Upper lobe of left lung (tissue), 6 donors: ENCODE data around the gene ECHS1. TPM values are rescaled to one million over a fixed set of nuclear protein-coding genes. Genes with fewer than 3 reads are reported as not detected.

Experiments used
- ATAC-seq, 2 donors: fragments of 200-7000 bp; cut with Tn5 transposase; one replicate each; pipeline ENCODE4 v1.9.1; 2022; ENCODE audit warnings: mild to moderate bottlenecking in 2 of 2, moderate library complexity in 2 of 2; ENCODE audit not compliant: low FRiP score in 2 of 2
- DNase-seq, 2 donors: peaks; one replicate each; pipeline ENCODE4 v3.0.0-alpha.2; 2019 to 2020
- H3K27ac ChIP-seq, 4 donors: fragments of 200-600 bp; sonication (generic); one replicate each; pipeline ENCODE4 v1.5.1; 2016 to 2019
- H3K27me3 ChIP-seq, 4 donors: fragments of 200-600 bp; sonication (generic); one replicate each; pipeline ENCODE4 v1.5.1; 2017 to 2019
- H3K36me3 ChIP-seq, 4 donors: fragments of 200-600 bp; sonication (generic); one replicate each; pipeline ENCODE4 v1.5.1; 2016 to 2019
- H3K4me1 ChIP-seq, 4 donors: fragments of 200-600 bp; sonication (generic); one replicate each; pipeline ENCODE4 v1.5.1; 2018 to 2019
- H3K4me3 ChIP-seq, 4 donors: fragments of 200-600 bp; sonication (generic); one replicate each; pipeline ENCODE4 v1.5.1; 2017 to 2019; ENCODE audit warnings: mild to moderate bottlenecking in 2 of 4, moderate library complexity in 1 of 4
- H3K9me3 ChIP-seq, 4 donors: fragments of 200-600 bp; sonication (generic); one replicate each; pipeline ENCODE4 v1.5.1; 2018 to 2019
- CTCF ChIP-seq, 6 experiments: fragments of 450-650 bp in 4 of 6; fragments of 200-600 bp in 2 of 6; sonication (generic) in 2 of 6; IDR thresholded peaks; one replicate each; pipeline ENCODE4 v1.5.1; 2016 to 2019; ENCODE audit warnings: antibody characterized with exemption in 6 of 6
- EP300 ChIP-seq, 4 donors: sonication (generic); formaldehyde crosslinking; IDR thresholded peaks; one replicate each; pipeline ENCODE4 v1.5.1; 2017; ENCODE audit warnings: antibody characterized with exemption in 4 of 4, control low read depth in 2 of 4
- POLR2A ChIP-seq, 4 donors: fragments of 450-650 bp; IDR thresholded peaks; one replicate each; pipeline ENCODE4 v1.5.1; 2016 to 2017; ENCODE audit warnings: antibody characterized with exemption in 4 of 4, mild to moderate bottlenecking in 2 of 4
- POLR2AphosphoS5 ChIP-seq, 2 donors: sonication (generic); formaldehyde crosslinking; IDR thresholded peaks; one replicate each; pipeline ENCODE4 v1.5.1; 2017; ENCODE audit warnings: antibody characterized with exemption in 2 of 2
- WGBS, 2 donors: methylation state at CpG; one replicate each; pipeline ENCODE4 v1.1.5; 2017 to 2018; 5-methylcytosine and 5-hydroxymethylcytosine counted together
- total RNA-seq, 6 donors: library from RNA; depleted of rRNA in 4 of 6; stranded (reverse); fragments of >200 nt in 4 of 6; gene quantifications; one replicate each; pipeline versions ENCODE4 v1.1.0 to v1.2.1, GENCODE V29; 2016 to 2021
- donor health status: DM: no; HTN: no; CAD: no; lungs with moderate emphysema.
- donor health status: DM: no; HTN: yes; CAD: no; lungs with severe emphysema.

Gene ECHS1
- total RNA-seq, 6 donors from 2014 or later, result 32.5 to 69.6 (median 53.2) TPM

- no peak overlapping the region for H3K27ac ChIP-seq
- H3K4me3 ChIP-seq, result no peak overlapping the region
- ATAC-seq (no peak), DNase-seq (peak in 1 of 2 donors; percentile 29)
- TF ChIP-seq CTCF (IDR thresholded peaks at IDR 0.05), result no peak
- TF ChIP-seq POLR2AphosphoS5 (IDR thresholded peaks at IDR 0.05), result no peak
- no peak for TF ChIP-seq EP300 (IDR thresholded peaks at IDR 0.05)
- no peak for TF ChIP-seq POLR2A (IDR thresholded peaks at IDR 0.05)
- H3K27me3 ChIP-seq, result no peaks in the 10 kb centered on the region
- peaks cover 13 to 34% (median 14%) of the 10 kb centered on the region in 4 donors for H3K4me1 ChIP-seq
- no peaks in the 10 kb centered on the region for H3K9me3 ChIP-seq
- WGBS, 2 donors, result 95% methylated on average over 19 of the region's 19 CpGs
- peaks cover 6 to 53% (median 20%) of the 10 kb centered on the region in 4 donors for H3K36me3 ChIP-seq
Observed at GRCh38 chr10:133396035-133396624, 23.0 kb upstream of the ECHS1 start.

- peak overlapping the region; percentile 78 to 99 (median 81) for H3K4me3 ChIP-seq
- peak overlapping the region; percentile 75 to 92 (median 84) for H3K27ac ChIP-seq
- ATAC-seq (no peak), DNase-seq (no peak)
- no peaks in the 10 kb centered on the region for H3K27me3 ChIP-seq
- peaks cover 10 to 24% (median 13%) of the 10 kb centered on the region in 4 donors for H3K4me1 ChIP-seq
- no peaks in the 10 kb centered on the region for H3K9me3 ChIP-seq
- peaks cover 6 to 46% (median 18%) of the 10 kb centered on the region in 4 donors for H3K36me3 ChIP-seq
- TF ChIP-seq CTCF (IDR thresholded peaks at IDR 0.05) (no peak), EP300 (IDR thresholded peaks at IDR 0.05) (no peak), POLR2A (IDR thresholded peaks at IDR 0.05) (no peak), POLR2AphosphoS5 (IDR thresholded peaks at IDR 0.05) (no peak)
- WGBS, 2 donors, result 19 to 36% methylated on average over 17 to 21 of the region's 21 CpGs
Observed at GRCh38 chr10:133394801-133395221, 21.7 kb upstream of the ECHS1 start.

GRCh38 chr10:133394064-133394663 is 21.0 kb upstream of the ECHS1 start, which contains the start of gene MTG1:
TSS of gene MTG1 (plus strand) at chr10:133394157. CDS start at chr10:133394221, 64 bp downstream.
- ATAC-seq (peak; percentile 95 to 98), DNase-seq (peak; percentile 94 to 100)
- Histone ChIP-seq H3K27ac (peak within 1 kb of the TSS; percentile 75 to 92 (median 84)), H3K27me3 (no peaks in the 10 kb centered on the region), H3K4me1 (peaks cover 10 to 24% (median 13%) of the 10 kb centered on the region in 4 donors), H3K9me3 (no peaks in the 10 kb centered on the region), H3K4me3 (peak within 1 kb of the TSS; percentile 78 to 99 (median 81)), H3K36me3 (peaks cover under 1 to 39% (median 15%) of the 10 kb centered on the region in 4 donors)
- TF ChIP-seq POLR2AphosphoS5 (IDR thresholded peaks at IDR 0.05), result peak; percentile 85 to 91
- peak in 5 of 6 experiments; percentile 33 to 68 (median 59) for TF ChIP-seq CTCF (IDR thresholded peaks at IDR 0.05)
- TF ChIP-seq POLR2A (IDR thresholded peaks at IDR 0.05), result peak in 2 of 4 donors; percentile 78 to 88
- peak in 1 of 4 donors; percentile 32 for TF ChIP-seq EP300 (IDR thresholded peaks at IDR 0.05)
- WGBS, 2 donors, result 0% methylated on average over 13 to 65 of the region's 69 CpGs

- H3K4me1 ChIP-seq, result peaks cover 10 to 24% (median 13%) of the 10 kb centered on the region in 4 donors
- WGBS, 2 donors, result 37 to 38% methylated on average over 22 to 27 of the region's 27 CpGs
- TF ChIP-seq CTCF (IDR thresholded peaks at IDR 0.05) (no peak), POLR2AphosphoS5 (IDR thresholded peaks at IDR 0.05) (no peak), EP300 (IDR thresholded peaks at IDR 0.05) (no peak), POLR2A (IDR thresholded peaks at IDR 0.05) (no peak)
- peak overlapping the region; percentile 75 to 92 (median 84) for H3K27ac ChIP-seq
- H3K9me3 ChIP-seq, result no peaks in the 10 kb centered on the region
- H3K36me3 ChIP-seq, result peaks cover 0 to 33% (median 10%) of the 10 kb centered on the region in 4 donors
- peak overlapping the region in 3 of 4 donors; percentile 78 to 99 (median 84) for H3K4me3 ChIP-seq
- no peak for DNase-seq
- no peak for ATAC-seq
- no peaks in the 10 kb centered on the region for H3K27me3 ChIP-seq
Observed at GRCh38 chr10:133393401-133394063, 20.4 kb upstream of the ECHS1 start.
